Panc1 (cell line): ENCODE measurements around the gene DTX3. TPM values are rescaled to one million over a fixed set of nuclear protein-coding genes. Genes with fewer than 3 reads are reported as not detected.

ENCODE experiments used
- ATAC-seq: fragments of 200-7000 bp; cut with Tn5 transposase; 2 replicates; pipeline ENCODE4 v1.9.1; 2020; ENCODE audit warnings: mild to moderate bottlenecking, moderate library complexity
- BruUV-seq: library from RNA; stranded (reverse); fragments of 400-500 nt; replicated peaks from 2 replicates; lab custom pipeline; 2021; lab: Mats Ljungman, UMichigan
- CTCF ChIA-PET: fragments of 300-600 bp; sonication (Branson Sonifier 250); formaldehyde crosslinking; loops from one replicate; lab custom pipeline; 2022; ENCODE audit warnings: antibody characterized with exemption; lab: Charles Lee
- POLR2A ChIA-PET: fragments of 300-600 bp; sonication (Branson Sonifier 250); formaldehyde crosslinking; loops from one replicate; lab custom pipeline; 2022; ENCODE audit warnings: antibody characterized with exemption; lab: Charles Lee
- DNase-seq: peaks from one replicate; pipeline ENCODE4 v3.0.0-alpha.2; 2010; ENCODE audit warnings: low read depth, low spot score
- H3K27ac ChIP-seq: 2 replicates; pipeline ENCODE4 v1.5.1; 2011; ENCODE audit warnings: mild to moderate bottlenecking, low read length, inconsistent platforms
- H3K27me3 ChIP-seq: fragments of 200-500 bp; sonication (Bioruptor generic); 2 replicates; pipeline ENCODE4 v1.6.0; 2014; ENCODE audit warnings: low read length, inconsistent platforms; ENCODE audit not compliant: control insufficient read depth, insufficient read depth
- H3K36me3 ChIP-seq: fragments of 200-500 bp; sonication (Bioruptor generic); 2 replicates; pipeline ENCODE4 v1.5.1; 2014; ENCODE audit warnings: inconsistent platforms, mild to moderate bottlenecking, low read length, moderate library complexity; ENCODE audit not compliant: control insufficient read depth, insufficient read depth
- H3K4me1 ChIP-seq: 2 replicates; pipeline ENCODE4 v1.5.1; 2011; ENCODE audit warnings: inconsistent platforms, mild to moderate bottlenecking, low read length, moderate library complexity; ENCODE audit not compliant: control insufficient read depth, insufficient read depth
- H3K4me3 ChIP-seq, 2 experiments: 2 replicates each; pipeline ENCODE4 v1.5.1; 2011 to 2012; ENCODE audit warnings: low read depth in 2 of 2, low read length in 2 of 2, mild to moderate bottlenecking in 2 of 2, inconsistent platforms in 1 of 2, moderate library complexity in 1 of 2
- H3K9me3 ChIP-seq: fragments of 200-500 bp; sonication (Bioruptor generic); 2 replicates; pipeline ENCODE4 v1.5.1; 2014; ENCODE audit warnings: low read depth, mild to moderate bottlenecking, inconsistent platforms, low read length, moderate library complexity; ENCODE audit not compliant: control insufficient read depth, insufficient read depth
- CTCF ChIP-seq: fragments of 450-650 bp; IDR thresholded peaks from 2 replicates; pipeline ENCODE4 v1.5.1; 2017; ENCODE audit warnings: mild to moderate bottlenecking
- POLR2AphosphoS5 ChIP-seq: IDR thresholded peaks from 2 replicates; pipeline ENCODE4 v1.6.1; 2012; ENCODE audit warnings: mild to moderate bottlenecking, low read depth, low read length, moderate library complexity
- REST ChIP-seq, 2 experiments: IDR thresholded peaks; 2 replicates each; pipeline ENCODE4 v1.6.1; 2011 to 2012; ENCODE audit warnings: low read depth in 2 of 2, control low read depth in 1 of 2, low read length in 1 of 2, mild to moderate bottlenecking in 1 of 2, moderate library complexity in 1 of 2; ENCODE audit not compliant: insufficient read depth in 1 of 2
- SIN3A ChIP-seq: IDR thresholded peaks from 2 replicates; pipeline ENCODE4 v1.6.1; 2012; ENCODE audit warnings: low read depth, mild to moderate bottlenecking, low read length, moderate library complexity, borderline replicate concordance; ENCODE audit not compliant: insufficient read depth
- TCF7L2 ChIP-seq: IDR thresholded peaks from 2 replicates; pipeline ENCODE4 v1.6.1; 2011; ENCODE audit warnings: mild to moderate bottlenecking, low read depth, low read length, inconsistent platforms
- in situ Hi-C: cut with HindIII; loops from 2 replicates; pipeline ENCODE4 v1.10.0; 2016; ENCODE audit warnings: low sequenced_read_pairs, low pct_unique_long_range_greater_than_20kb
- intact Hi-C: fragments of 100-400 bp; cut with micrococcal nuclease; formaldehyde crosslinking; loops from one replicate; pipeline ENCODE4 v1.10.0; 2022; ENCODE audit not compliant: unreplicated experiment
- total RNA-seq: library from RNA; stranded (reverse); gene quantifications from one replicate; pipeline ENCODE4 v1.2.1, GENCODE V29; 2021; ENCODE audit not compliant: unreplicated experiment

Gene DTX3
- total RNA-seq, 1 experiment from 2014 or later, result 37.8 TPM

GRCh38 chr12:57623811-57624390 lies 19.3 kb downstream of the DTX3 start:
- ATAC-seq, result no peak
- in situ Hi-C loops (no loop called here), intact Hi-C loops (loop anchor here (5.0 kb wide), 1 partner anchor 167 kb away; the partner anchor contains the start of genes GLI1 and INHBE)
- Histone ChIP-seq H3K9me3 (no peaks in the 10 kb centered on the region), H3K27me3 (no peaks in the 10 kb centered on the region), H3K36me3 (no peaks in the 10 kb centered on the region), H3K4me1 (peaks cover 13% of the 10 kb centered on the region), H3K4me3 (no peak overlapping the region), H3K27ac (no peak overlapping the region)
- ChIA-PET POLR2A (interaction anchor here (0.6 kb wide), 1 partner anchor 51 kb away, joined by 6 read pairs; no protein-coding TSS in a partner anchor), CTCF (no interaction called here)
- BruUV-seq, result TSS peak; percentile 64
- DNase-seq, result no peak
- TF ChIP-seq REST (IDR thresholded peaks at IDR 0.05; ENCODE audit: insufficient read depth in 1 of 2, low read depth in 2 of 2, low read length in 1 of 2), result no peak
- no peak for TF ChIP-seq SIN3A
- no peak for TF ChIP-seq TCF7L2
- no peak; the same call in 1 of the 2 replicates for TF ChIP-seq POLR2AphosphoS5
- TF ChIP-seq CTCF, result no peak

GRCh38 chr12:57624441-57625220 lies 20.0 kb downstream of the DTX3 start:
- TF ChIP-seq REST (IDR thresholded peaks at IDR 0.05; ENCODE audit: insufficient read depth in 1 of 2, low read depth in 2 of 2, low read length in 1 of 2) (no peak), SIN3A (no peak)
- Histone ChIP-seq H3K27me3 (no peaks in the 10 kb centered on the region), H3K27ac (no peak overlapping the region), H3K4me3 (no peak overlapping the region), H3K9me3 (no peaks in the 10 kb centered on the region), H3K4me1 (peaks cover 13% of the 10 kb centered on the region), H3K36me3 (no peaks in the 10 kb centered on the region; the same call in 1 of the 2 replicates)
- BruUV-seq, result no TSS peak
- in situ Hi-C loops, result no loop called here
- ATAC-seq (no peak), DNase-seq (no peak)
- intact Hi-C loops, result loop anchor here (5.0 kb wide), 1 partner anchor 167 kb away; the partner anchor contains the start of genes GLI1 and INHBE
- CTCF ChIA-PET, result interaction anchor here (0.6 to 1.3 kb wide), 2 partner anchors 29 to 41 kb away, joined by 3 to 6 read pairs; no protein-coding TSS in a partner anchor
- POLR2A ChIA-PET, result interaction anchor here (0.6 kb wide), 1 partner anchor 12 kb away, joined by 5 read pairs; no protein-coding TSS in a partner anchor
